ENCODE measurements around the gene ACSL6.

DNA sequence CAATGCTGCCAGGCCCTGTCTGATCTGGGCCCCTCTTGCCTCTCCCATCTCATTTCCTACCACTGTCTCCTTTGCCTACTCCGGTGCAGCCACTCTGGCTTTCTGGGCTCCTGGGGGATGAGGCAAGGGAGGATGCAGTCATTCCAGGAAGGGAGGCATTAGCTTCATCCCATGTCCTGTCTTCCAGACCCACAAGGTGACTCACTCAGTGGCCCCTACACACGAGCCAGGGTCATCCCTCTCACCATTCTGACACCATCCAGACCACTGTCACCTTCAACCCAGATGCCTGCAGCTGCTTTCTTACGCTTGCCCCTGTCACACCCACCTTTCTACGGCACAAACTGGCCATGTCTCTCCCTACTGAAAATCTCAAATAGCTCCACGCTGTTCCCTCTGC, 19.1 kb downstream of the ACSL6 start:
- TF ChIP-seq, protein P1, sequence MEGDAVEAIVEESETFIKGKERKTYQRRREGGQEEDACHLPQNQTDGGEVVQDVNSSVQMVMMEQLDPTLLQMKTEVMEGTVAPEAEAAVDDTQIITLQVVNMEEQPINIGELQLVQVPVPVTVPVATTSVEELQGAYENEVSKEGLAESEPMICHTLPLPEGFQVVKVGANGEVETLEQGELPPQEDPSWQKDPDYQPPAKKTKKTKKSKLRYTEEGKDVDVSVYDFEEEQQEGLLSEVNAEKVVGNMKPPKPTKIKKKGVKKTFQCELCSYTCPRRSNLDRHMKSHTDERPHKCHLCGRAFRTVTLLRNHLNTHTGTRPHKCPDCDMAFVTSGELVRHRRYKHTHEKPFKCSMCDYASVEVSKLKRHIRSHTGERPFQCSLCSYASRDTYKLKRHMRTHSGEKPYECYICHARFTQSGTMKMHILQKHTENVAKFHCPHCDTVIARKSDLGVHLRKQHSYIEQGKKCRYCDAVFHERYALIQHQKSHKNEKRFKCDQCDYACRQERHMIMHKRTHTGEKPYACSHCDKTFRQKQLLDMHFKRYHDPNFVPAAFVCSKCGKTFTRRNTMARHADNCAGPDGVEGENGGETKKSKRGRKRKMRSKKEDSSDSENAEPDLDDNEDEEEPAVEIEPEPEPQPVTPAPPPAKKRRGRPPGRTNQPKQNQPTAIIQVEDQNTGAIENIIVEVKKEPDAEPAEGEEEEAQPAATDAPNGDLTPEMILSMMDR (IDR thresholded peaks at IDR 0.05 in 8 of 11, conservative IDR thresholded peaks at IDR 0.05 in 3 of 11): no peak
- TF ChIP-seq POLR2A (IDR thresholded peaks at IDR 0.05): no peak

Measured in spleen (tissue), 7 donors.